Measurements from ENCODE around the gene ZBTB40. TPM values are rescaled to one million over a fixed set of nuclear protein-coding genes. Genes with fewer than 3 reads are reported as not detected.

ZBTB40 gene
- total RNA-seq, 2 donors from 2014 or later, result 11.2 to 20.1 TPM

DNA sequence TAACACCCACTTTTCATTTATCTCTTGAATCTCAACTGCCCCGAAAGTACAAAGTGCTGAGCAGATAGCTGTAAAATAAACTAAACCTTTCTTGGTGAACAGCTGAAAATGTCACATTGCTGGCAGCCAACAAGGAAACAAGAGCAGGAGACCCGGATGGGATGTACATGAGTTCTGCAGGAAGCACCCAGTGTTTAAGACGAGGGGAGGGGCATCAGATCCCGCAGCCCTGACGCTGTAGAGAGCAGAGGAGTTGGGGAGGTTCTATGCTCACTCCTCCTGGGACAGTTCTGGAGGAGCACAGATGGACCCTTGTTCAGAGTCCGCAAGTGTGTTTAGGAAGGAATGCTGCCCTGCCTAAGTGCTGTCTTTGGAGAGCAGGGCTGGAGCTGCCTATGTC, 79.6 kb downstream of the ZBTB40 start:
- TF ChIP-seq POLR2A (IDR thresholded peaks at IDR 0.05), result no peak
- TF ChIP-seq, protein P1, sequence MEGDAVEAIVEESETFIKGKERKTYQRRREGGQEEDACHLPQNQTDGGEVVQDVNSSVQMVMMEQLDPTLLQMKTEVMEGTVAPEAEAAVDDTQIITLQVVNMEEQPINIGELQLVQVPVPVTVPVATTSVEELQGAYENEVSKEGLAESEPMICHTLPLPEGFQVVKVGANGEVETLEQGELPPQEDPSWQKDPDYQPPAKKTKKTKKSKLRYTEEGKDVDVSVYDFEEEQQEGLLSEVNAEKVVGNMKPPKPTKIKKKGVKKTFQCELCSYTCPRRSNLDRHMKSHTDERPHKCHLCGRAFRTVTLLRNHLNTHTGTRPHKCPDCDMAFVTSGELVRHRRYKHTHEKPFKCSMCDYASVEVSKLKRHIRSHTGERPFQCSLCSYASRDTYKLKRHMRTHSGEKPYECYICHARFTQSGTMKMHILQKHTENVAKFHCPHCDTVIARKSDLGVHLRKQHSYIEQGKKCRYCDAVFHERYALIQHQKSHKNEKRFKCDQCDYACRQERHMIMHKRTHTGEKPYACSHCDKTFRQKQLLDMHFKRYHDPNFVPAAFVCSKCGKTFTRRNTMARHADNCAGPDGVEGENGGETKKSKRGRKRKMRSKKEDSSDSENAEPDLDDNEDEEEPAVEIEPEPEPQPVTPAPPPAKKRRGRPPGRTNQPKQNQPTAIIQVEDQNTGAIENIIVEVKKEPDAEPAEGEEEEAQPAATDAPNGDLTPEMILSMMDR (IDR thresholded peaks at IDR 0.05), result no peak
- Histone ChIP-seq H3K4me1 (peaks cover 72% of the 10 kb centered on the region), H3K27ac (peak overlapping the region in 3 of 4 donors; percentile 34 to 68 (median 56)), H3K4me3 (no peak overlapping the region), H3K36me3 (replicated peaks in 1 of 2; ENCODE audit: insufficient read depth in 1 of 2, low read depth in 2 of 2) (no peaks in the 10 kb centered on the region), H3K27me3 (no peaks in the 10 kb centered on the region), H3K9me3 (no peaks in the 10 kb centered on the region)
- DNase-seq, result peak; percentile 35 to 72 (median 58)
- 32 to 33% methylated on average over 6 of the region's 6 CpGs for WGBS, 2 donors
- peak; percentile 50 for ATAC-seq
- intact Hi-C loops (cut with DNase I), result loop anchor here (10.0 kb wide), 1 partner anchor 96 kb away; no protein-coding TSS in a partner anchor

DNA sequence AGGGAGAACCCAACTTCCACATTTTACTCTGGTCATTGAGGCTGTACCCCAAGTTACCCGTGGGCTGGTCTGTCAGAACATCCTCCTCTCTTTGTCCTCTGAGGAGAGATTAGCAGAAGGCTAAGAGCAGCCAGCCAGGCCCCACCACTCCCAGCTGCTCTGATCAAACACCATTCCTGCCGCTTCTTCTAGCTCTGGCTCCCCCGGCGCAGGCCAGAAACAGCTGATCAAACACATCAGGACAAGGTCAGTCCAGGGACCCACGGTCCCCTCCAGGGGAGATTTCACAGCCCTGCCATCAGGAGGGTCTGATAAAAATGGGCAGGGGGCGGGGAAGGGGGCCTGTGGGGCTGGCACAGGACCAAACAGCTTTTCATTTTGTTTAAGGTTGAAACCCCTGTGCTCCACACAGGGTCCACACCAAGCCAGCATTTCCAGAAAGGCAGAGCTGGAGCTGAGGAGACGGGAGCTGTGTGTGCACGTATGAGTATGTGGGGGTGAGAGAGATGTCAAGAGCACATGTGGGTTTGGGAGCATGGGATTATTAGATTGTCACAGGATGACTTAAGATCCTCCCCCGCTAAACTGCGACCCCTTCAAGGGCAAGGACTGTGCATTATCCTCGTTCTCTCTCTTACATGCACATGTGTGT, 81.7 kb downstream of the ZBTB40 start:
- Histone ChIP-seq H3K27ac (peak overlapping the region in 2 of 4 donors; percentile 35 to 43), H3K4me3 (no peak overlapping the region), H3K27me3 (no peaks in the 10 kb centered on the region), H3K36me3 (replicated peaks in 1 of 2; ENCODE audit: insufficient read depth in 1 of 2, low read depth in 2 of 2) (no peaks in the 10 kb centered on the region), H3K9me3 (no peaks in the 10 kb centered on the region), H3K4me1 (peaks cover 68% of the 10 kb centered on the region)
- TF ChIP-seq, protein P1 (IDR thresholded peaks at IDR 0.05), result no peak
- no peak for TF ChIP-seq POLR2A (IDR thresholded peaks at IDR 0.05)
- 25 to 37% methylated on average over 9 to 11 of the region's 11 CpGs for WGBS, 2 donors
- peak; percentile 22 for ATAC-seq
- intact Hi-C loops (cut with DNase I), result loop anchor here (10.0 kb wide), 1 partner anchor 99 kb away; no protein-coding TSS in a partner anchor
- peak; percentile 44 to 74 (median 60) for DNase-seq

DNA sequence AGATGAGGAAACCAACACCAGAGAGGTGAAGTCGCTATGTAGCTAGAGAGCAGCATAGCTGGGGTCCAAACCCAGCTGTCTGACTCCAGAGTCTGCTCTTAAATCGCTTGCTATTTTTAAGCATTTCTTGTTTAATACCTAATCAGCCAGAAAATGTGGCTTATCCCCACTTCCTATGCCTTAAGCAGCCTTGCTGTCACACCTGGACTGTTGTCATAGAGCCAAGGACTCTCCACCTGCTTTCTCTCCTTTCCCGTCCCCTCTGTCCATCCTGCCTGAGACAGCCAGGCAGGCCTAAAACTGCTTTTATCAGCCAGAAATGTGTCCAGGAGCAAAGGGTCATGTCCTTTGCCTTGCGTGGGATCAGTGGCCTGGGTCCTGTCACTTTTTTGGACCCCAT, 83.3 kb downstream of the ZBTB40 start:
- H3K9me3 ChIP-seq, result no peaks in the 10 kb centered on the region
- 30 to 33% methylated on average over 3 to 4 of the region's 4 CpGs for WGBS, 2 donors
- peak overlapping the region in 1 of 4 donors; percentile 31 for H3K27ac ChIP-seq
- no peak for TF ChIP-seq POLR2A (IDR thresholded peaks at IDR 0.05)
- TF ChIP-seq, protein P1 (IDR thresholded peaks at IDR 0.05), result no peak
- ATAC-seq (peak; percentile 17), DNase-seq (peak in 2 of 4 donors; percentile 52 to 68)
- H3K4me3 ChIP-seq, result no peak overlapping the region
- no peaks in the 10 kb centered on the region for H3K27me3 ChIP-seq
- peaks cover 68% of the 10 kb centered on the region for H3K4me1 ChIP-seq
- no peaks in the 10 kb centered on the region for H3K36me3 ChIP-seq (replicated peaks in 1 of 2; ENCODE audit: insufficient read depth in 1 of 2, low read depth in 2 of 2)
- intact Hi-C loops (cut with DNase I), result loop anchor here (10.0 kb wide), 1 partner anchor 100 kb away; no protein-coding TSS in a partner anchor

DNA sequence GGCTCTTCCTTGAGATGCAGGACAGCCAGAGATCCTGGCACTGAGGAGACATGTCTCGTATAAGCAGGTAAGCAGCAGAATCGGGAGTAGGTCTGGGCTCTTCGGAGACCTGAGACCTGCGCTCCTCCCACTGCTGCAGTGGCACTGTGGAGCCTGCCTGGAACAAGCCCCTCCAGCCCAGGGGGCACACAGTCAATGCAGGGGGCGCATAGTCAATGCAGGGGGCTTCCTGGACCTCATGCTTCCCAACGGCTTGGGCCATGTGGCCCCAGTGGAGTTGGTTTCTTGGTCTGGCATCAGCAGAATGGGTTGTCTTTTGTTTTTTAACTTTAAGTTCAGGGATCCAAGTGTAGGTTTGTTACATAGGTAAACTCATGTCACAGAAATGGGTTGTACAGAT, 83.7 kb downstream of the ZBTB40 start:
- Histone ChIP-seq H3K4me3 (no peak overlapping the region), H3K36me3 (replicated peaks in 1 of 2; ENCODE audit: insufficient read depth in 1 of 2, low read depth in 2 of 2) (no peaks in the 10 kb centered on the region), H3K9me3 (no peaks in the 10 kb centered on the region), H3K4me1 (peaks cover 63% of the 10 kb centered on the region), H3K27me3 (no peaks in the 10 kb centered on the region), H3K27ac (no peak overlapping the region)
- DNase-seq, result no peak
- no peak for ATAC-seq
- WGBS, 2 donors, result 72% methylated on average over 6 of the region's 6 CpGs
- no peak for TF ChIP-seq POLR2A (IDR thresholded peaks at IDR 0.05)
- TF ChIP-seq, protein P1 (IDR thresholded peaks at IDR 0.05), result no peak
- intact Hi-C loops (cut with DNase I), result loop anchor here (10.0 kb wide), 1 partner anchor 101 kb away; no protein-coding TSS in a partner anchor
